Stimulated activated CD4-positive, alpha-beta T cell treated with anti-CD3 and anti-CD28 coated beads, Interleukin-2, amount 100 ng/mL, for 48 hours (primary cell): ENCODE measurements around the gene AP1M2.
"Not testable (repeated sequence)": the region's sequence is repeated elsewhere in the genome, so short reads cannot be mapped to it uniquely, and the experiment has no call there.

Experiments
- DNase-seq, 2 donors: peaks; one replicate each; pipeline ENCODE4 v3.0.0-alpha.2; 2020

The AP1M2 gene

DNA sequence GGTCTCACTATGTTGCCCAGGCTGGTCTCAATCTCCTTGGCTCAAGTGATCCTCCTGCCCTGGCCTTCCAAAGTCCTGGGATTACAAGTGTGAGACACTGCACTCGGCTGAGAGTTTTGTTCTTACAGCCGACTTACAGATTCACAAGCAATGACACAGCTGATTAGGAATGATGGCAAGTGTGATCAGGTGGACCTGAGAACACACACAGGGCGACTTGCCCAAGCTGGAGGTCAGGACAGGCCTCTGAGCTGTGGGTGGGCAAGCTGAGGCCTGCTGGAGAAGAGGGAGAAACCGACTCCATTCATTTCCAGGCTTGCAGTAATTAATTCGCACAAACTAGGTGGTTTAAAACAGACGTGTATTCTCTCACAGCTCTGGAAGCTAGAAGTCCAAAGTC lies 51.5 kb downstream of the AP1M2 start:
- DNase-seq, result no peak

GRCh38 chr19:10533646-10534386 lies 53.3 kb downstream of the AP1M2 start:
- no peak for DNase-seq

DNA sequence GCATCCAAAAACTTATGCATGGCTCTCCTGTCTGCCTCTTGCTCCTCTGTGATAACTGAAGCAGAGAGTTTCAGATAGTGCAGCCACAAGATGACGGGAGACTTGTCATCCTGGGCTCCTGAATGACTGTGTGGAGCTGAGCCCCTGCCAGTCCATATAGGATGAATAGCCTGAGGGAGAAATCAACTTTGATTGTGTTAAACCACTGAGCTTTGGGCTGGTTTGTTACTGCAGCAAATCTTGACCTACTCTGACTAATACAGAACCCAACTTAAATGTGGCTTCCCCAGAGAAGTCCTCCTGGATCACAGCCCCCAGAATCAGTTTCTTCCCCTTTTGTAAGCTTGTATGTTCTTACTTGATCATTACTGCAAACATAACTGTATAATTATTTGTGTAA lies 54.7 kb downstream of the AP1M2 start:
- DNase-seq, result no peak

- DNase-seq, result not testable (repeated sequence)
Measured at GRCh38 chr19:10526887-10527286, 60.2 kb downstream of the AP1M2 start.

- no peak for DNase-seq
Measured at GRCh38 chr19:10525636-10526035, 61.5 kb downstream of the AP1M2 start.

DNA sequence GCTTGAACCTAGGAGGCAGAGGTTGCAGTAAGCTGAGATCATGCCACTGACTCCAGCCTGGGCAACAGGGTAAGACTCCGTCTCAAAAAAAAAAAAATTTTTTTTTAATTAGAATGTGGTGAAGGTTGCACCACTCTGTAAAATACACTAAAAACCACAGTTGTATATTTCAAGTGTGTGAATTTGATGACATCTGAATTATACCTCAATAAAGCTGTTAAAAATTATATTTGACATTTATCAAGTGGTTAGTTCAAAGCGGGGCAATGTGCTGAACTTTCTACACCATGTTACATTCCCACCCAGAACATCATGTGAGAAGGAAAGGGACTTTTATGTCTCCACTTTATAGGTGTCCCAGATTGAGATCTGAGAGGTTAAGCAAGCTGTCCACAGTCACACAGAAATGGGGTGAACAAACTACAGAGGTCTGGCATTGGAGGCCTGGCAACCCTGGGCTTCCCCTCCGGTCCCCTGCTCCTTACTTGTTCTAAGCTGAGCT lies 63.9 kb downstream of the AP1M2 start:
- DNase-seq, result no peak
